Cardiac muscle cell (in vitro differentiated cells and primary cell): ENCODE measurements around the gene NEGR1. TPM values are rescaled to one million over a fixed set of nuclear protein-coding genes. Genes with fewer than 3 reads are reported as not detected.

ENCODE experiments used
- DNase-seq, 2 donors: peaks; one replicate each; pipeline versions ENCODE4 v3.0.0 to v3.0.0-alpha.2; 2010 to 2017; ENCODE audit warnings: low read depth in 1 of 2, low spot score in 1 of 2
- H3K27ac ChIP-seq: fragments of 200-600 bp; sonication (generic); 2 replicates; pipeline ENCODE4 v1.5.1; 2016
- H3K27me3 ChIP-seq: fragments of 200-600 bp; sonication (generic); 2 replicates; pipeline ENCODE4 v1.6.0; 2016; ENCODE audit warnings: control low read depth
- H3K36me3 ChIP-seq: fragments of 200-600 bp; sonication (generic); 2 replicates; pipeline ENCODE4 v1.5.1; 2016; ENCODE audit warnings: control low read depth
- H3K4me1 ChIP-seq: fragments of 200-600 bp; sonication (generic); 2 replicates; pipeline ENCODE4 v1.8.1; 2017; ENCODE audit warnings: low read depth, mild to moderate bottlenecking, mixed run types
- H3K4me3 ChIP-seq: fragments of 200-600 bp; sonication (generic); 2 replicates; pipeline ENCODE4 v1.5.1; 2016; ENCODE audit warnings: mild to moderate bottlenecking
- H3K9me3 ChIP-seq: fragments of 200-600 bp; sonication (generic); 2 replicates; pipeline ENCODE4 v1.5.1; 2017; ENCODE audit warnings: low read depth, mild to moderate bottlenecking, control low read depth
- CTCF ChIP-seq: IDR thresholded peaks from 2 replicates; pipeline ENCODE4 v1.5.1; 2012; ENCODE audit warnings: low read depth, mild to moderate bottlenecking, low read length
- polyA plus RNA-seq: library from polyadenylated mRNA; unstranded; fragments of >200 nt; fragmentation: Nextera tagmentation; extraction: Ambion mirVana; gene quantifications from 2 replicates; pipeline ENCODE4 v1.2.1, GENCODE V29; 2016
- total RNA-seq: library from RNA; depleted of rRNA; stranded (reverse); fragments of >200 nt; gene quantifications from 2 replicates; pipeline ENCODE4 v1.2.3, GENCODE V29; 2016

NEGR1 gene
- total and polyA plus RNA-seq, 2 experiments from 2014 or later, result 0.06 to 0.20 TPM

GRCh38 chr1:71618766-71619530, 663.4 kb downstream of the NEGR1 start:
- no peak for TF ChIP-seq CTCF
- H3K36me3 ChIP-seq, result no peaks in the 10 kb centered on the region
- H3K27me3 ChIP-seq, result no peaks in the 10 kb centered on the region
- no peaks in the 10 kb centered on the region for H3K4me1 ChIP-seq
- DNase-seq, result no peak
- H3K27ac ChIP-seq, result no peak overlapping the region
- no peaks in the 10 kb centered on the region for H3K9me3 ChIP-seq
- no peak overlapping the region for H3K4me3 ChIP-seq

GRCh38 chr1:71618191-71618590, 664.1 kb downstream of the NEGR1 start:
- Histone ChIP-seq H3K4me3 (no peak overlapping the region), H3K27me3 (no peaks in the 10 kb centered on the region), H3K36me3 (no peaks in the 10 kb centered on the region), H3K4me1 (no peaks in the 10 kb centered on the region), H3K9me3 (no peaks in the 10 kb centered on the region), H3K27ac (no peak overlapping the region)
- DNase-seq, result no peak
- no peak for TF ChIP-seq CTCF

DNA sequence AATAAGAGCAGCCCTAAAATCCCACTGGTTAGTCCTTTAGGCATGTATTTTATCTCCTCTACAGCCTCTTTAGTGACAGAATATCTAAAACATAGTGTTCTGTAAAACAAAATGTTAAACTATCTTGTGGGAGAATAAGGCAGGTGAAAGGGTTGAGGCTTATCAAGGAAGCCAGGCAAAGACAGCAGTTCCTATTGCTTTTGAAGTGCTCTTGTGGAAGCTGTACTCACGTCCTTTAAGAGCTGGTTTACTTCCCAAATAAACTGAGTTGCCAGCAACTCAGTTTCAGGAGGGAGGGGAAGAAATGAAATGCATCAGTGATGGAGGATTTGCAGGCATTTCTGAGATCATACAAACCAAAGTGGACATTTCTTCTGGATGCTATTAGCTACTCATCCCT, 671.9 kb downstream of the NEGR1 start:
- H3K36me3 ChIP-seq, result no peaks in the 10 kb centered on the region
- no peaks in the 10 kb centered on the region for H3K27me3 ChIP-seq
- no peak overlapping the region for H3K27ac ChIP-seq
- no peaks in the 10 kb centered on the region for H3K9me3 ChIP-seq
- no peak overlapping the region for H3K4me3 ChIP-seq
- TF ChIP-seq CTCF, result no peak
- DNase-seq, result no peak
- no peaks in the 10 kb centered on the region for H3K4me1 ChIP-seq

- Histone ChIP-seq H3K27me3 (no peaks in the 10 kb centered on the region), H3K9me3 (no peaks in the 10 kb centered on the region), H3K4me3 (no peak overlapping the region), H3K4me1 (no peaks in the 10 kb centered on the region), H3K27ac (no peak overlapping the region), H3K36me3 (no peaks in the 10 kb centered on the region)
- no peak for TF ChIP-seq CTCF
- DNase-seq, result no peak
Measured at GRCh38 chr1:71603044-71603776, 679.1 kb downstream of the NEGR1 start.

DNA sequence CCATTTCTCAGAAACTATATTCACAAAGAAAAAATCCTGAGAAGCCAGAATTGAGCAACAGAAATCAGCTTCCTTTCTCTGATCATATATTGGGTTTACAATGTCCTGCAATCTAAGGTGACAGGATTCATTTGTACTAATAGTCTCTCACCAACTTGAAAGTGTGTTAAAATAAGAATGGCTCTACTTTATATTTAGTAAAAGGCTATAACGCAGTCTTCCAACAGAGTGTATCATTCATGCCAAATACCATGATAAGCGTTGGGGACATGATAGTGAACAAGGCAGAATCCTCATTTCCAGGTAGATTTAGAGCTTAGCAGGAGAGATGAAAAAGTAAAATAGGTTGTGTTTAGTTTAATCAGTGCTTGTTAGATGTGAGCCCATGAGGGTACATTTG, 682.3 kb downstream of the NEGR1 start:
- no peaks in the 10 kb centered on the region for H3K36me3 ChIP-seq
- H3K4me3 ChIP-seq, result no peak overlapping the region
- no peak for DNase-seq
- H3K27ac ChIP-seq, result no peak overlapping the region
- H3K27me3 ChIP-seq, result no peaks in the 10 kb centered on the region
- no peaks in the 10 kb centered on the region for H3K4me1 ChIP-seq
- no peak for TF ChIP-seq CTCF
- no peaks in the 10 kb centered on the region for H3K9me3 ChIP-seq
